Mesothelial cell of epicardium (in vitro differentiated cells): ENCODE measurements around the gene CAMTA1. TPM values are rescaled to one million over a fixed set of nuclear protein-coding genes. Genes with fewer than 3 reads are reported as not detected.

Experiments
- DNase-seq, 2 experiments: peaks; one replicate each; pipeline ENCODE4 v3.0.0; 2021; ENCODE audit warnings: low spot score in 2 of 2; ENCODE audit not compliant: unreplicated experiment in 2 of 2
- H3K27ac Mint-ChIP-seq: 2 replicates; pipeline ENCODE4 v1.8.0; 2021; ENCODE audit warnings: mixed read lengths
- H3K27me3 Mint-ChIP-seq: 2 replicates; pipeline ENCODE4 v1.8.0; 2021; ENCODE audit warnings: low read depth, mixed read lengths
- H3K36me3 Mint-ChIP-seq: 2 replicates; pipeline ENCODE4 v1.8.0; 2021; ENCODE audit warnings: mixed read lengths
- H3K4me1 Mint-ChIP-seq: 2 replicates; pipeline ENCODE4 v1.8.0; 2021; ENCODE audit warnings: mixed read lengths
- H3K4me3 Mint-ChIP-seq: 2 replicates; pipeline ENCODE4 v1.8.0; 2021; ENCODE audit warnings: mild to moderate bottlenecking, moderate library complexity, mixed read lengths
- H3K9me3 Mint-ChIP-seq: 2 replicates; pipeline ENCODE4 v1.8.0; 2021; ENCODE audit warnings: mixed read lengths
- total RNA-seq: library from RNA; stranded (reverse); gene quantifications from 3 replicates; pipeline ENCODE4 v1.2.1, GENCODE V29; 2021
- TF ChIP-seq, protein P1 (sequence below): fragments of 200-600 bp; sonication (generic); IDR thresholded peaks from one replicate; pipeline ENCODE4 v1.5.0; 2021; ENCODE audit warnings: antibody characterized with exemption; ENCODE audit not compliant: unreplicated experiment

CAMTA1 gene
- total RNA-seq, 1 donor from 2014 or later: 70.4 TPM

DNA sequence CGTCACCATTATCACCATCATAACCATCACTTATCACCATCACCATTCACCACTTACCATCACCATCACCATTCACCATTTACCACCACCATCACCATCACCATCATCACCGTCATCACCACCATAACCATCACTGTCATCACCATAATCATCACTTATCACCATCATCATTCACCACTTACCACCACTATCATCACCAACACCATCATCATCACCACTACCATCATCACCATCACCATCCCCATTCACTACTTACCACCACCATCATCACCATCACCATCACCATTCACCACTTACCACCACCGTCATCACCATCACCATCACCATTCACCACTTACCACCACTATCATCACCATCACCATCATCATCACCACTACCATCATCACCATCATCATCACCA lies 151.8 kb downstream of the CAMTA1 start:
- TF ChIP-seq, protein P1, sequence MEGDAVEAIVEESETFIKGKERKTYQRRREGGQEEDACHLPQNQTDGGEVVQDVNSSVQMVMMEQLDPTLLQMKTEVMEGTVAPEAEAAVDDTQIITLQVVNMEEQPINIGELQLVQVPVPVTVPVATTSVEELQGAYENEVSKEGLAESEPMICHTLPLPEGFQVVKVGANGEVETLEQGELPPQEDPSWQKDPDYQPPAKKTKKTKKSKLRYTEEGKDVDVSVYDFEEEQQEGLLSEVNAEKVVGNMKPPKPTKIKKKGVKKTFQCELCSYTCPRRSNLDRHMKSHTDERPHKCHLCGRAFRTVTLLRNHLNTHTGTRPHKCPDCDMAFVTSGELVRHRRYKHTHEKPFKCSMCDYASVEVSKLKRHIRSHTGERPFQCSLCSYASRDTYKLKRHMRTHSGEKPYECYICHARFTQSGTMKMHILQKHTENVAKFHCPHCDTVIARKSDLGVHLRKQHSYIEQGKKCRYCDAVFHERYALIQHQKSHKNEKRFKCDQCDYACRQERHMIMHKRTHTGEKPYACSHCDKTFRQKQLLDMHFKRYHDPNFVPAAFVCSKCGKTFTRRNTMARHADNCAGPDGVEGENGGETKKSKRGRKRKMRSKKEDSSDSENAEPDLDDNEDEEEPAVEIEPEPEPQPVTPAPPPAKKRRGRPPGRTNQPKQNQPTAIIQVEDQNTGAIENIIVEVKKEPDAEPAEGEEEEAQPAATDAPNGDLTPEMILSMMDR: no peak
- no peaks in the 10 kb centered on the region for H3K4me1 Mint-ChIP-seq
- H3K27me3 Mint-ChIP-seq: peaks cover 24% of the 10 kb centered on the region
- no peak for DNase-seq
- peaks cover 2% of the 10 kb centered on the region for H3K36me3 Mint-ChIP-seq
- H3K9me3 Mint-ChIP-seq: no peaks in the 10 kb centered on the region
- no peak overlapping the region for H3K27ac Mint-ChIP-seq
- no peak overlapping the region for H3K4me3 Mint-ChIP-seq

DNA sequence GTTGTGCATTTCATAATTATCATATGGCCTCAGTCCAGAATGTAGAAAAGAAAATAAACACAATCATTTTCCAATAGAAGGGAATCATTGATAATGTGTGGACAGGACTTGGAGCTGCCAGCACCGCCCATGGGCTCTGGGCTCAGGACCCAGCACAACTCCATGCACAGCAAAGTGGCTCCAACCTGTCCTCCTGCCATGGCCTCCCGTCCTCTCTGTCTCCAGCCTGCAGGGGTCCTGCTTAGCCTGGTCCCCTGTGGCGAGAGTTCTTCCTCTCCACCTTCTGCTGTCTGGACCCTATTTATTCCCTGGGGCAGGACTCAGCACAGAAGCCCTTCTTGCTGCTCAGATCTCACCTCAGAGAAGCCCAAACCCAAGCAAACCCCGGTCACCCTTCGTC lies 154.1 kb downstream of the CAMTA1 start:
- Mint-ChIP-seq H3K4me3 (no peak overlapping the region), H3K4me1 (no peaks in the 10 kb centered on the region), H3K27me3 (peaks cover 11% of the 10 kb centered on the region), H3K27ac (no peak overlapping the region), H3K9me3 (no peaks in the 10 kb centered on the region), H3K36me3 (peaks cover 2% of the 10 kb centered on the region)
- TF ChIP-seq, protein P1: no peak
- DNase-seq: no peak

DNA sequence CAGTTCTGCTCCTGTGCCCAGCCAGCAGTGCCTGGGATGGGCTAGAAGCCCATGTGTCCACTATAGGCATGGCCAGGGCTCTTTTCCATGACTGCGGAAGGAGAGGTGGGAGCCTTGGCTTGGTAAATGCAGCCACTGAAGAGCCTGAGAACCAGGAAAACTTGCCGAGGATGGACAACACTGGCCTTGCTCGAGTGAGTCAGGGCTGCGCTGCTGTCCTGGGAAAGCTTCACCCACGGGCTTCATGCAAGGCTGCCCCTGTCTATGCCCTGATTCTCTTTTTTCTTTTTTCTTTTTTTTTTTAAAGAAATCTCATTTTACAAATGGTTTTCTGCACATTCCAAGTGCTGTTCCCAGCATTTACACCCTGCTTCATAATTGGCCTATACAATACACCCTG lies 156.5 kb downstream of the CAMTA1 start:
- Mint-ChIP-seq H3K27me3 (peaks cover 7% of the 10 kb centered on the region), H3K4me1 (no peaks in the 10 kb centered on the region), H3K9me3 (peaks cover 5% of the 10 kb centered on the region), H3K4me3 (no peak overlapping the region), H3K36me3 (peaks cover 2% of the 10 kb centered on the region), H3K27ac (no peak overlapping the region)
- TF ChIP-seq, protein P1: no peak
- no peak for DNase-seq

- DNase-seq: no peak
- Mint-ChIP-seq H3K4me1 (no peaks in the 10 kb centered on the region), H3K4me3 (no peak overlapping the region), H3K36me3 (peaks cover 2% of the 10 kb centered on the region), H3K9me3 (peaks cover 9% of the 10 kb centered on the region), H3K27me3 (peaks cover 7% of the 10 kb centered on the region), H3K27ac (no peak overlapping the region)
- TF ChIP-seq, protein P1: no peak
Observed at GRCh38 chr1:6942990-6943389, 157.7 kb downstream of the CAMTA1 start.

- TF ChIP-seq, protein P1: no peak
- Mint-ChIP-seq H3K4me1 (peaks cover 4% of the 10 kb centered on the region), H3K27me3 (peaks cover 6% of the 10 kb centered on the region), H3K36me3 (peaks cover 2% of the 10 kb centered on the region), H3K27ac (no peak overlapping the region), H3K9me3 (peaks cover 9% of the 10 kb centered on the region), H3K4me3 (no peak overlapping the region)
- no peak for DNase-seq
Observed at GRCh38 chr1:6944434-6944833, 159.2 kb downstream of the CAMTA1 start.

GRCh38 chr1:6947952-6948351 lies 162.7 kb downstream of the CAMTA1 start:
- Mint-ChIP-seq H3K27me3 (peaks cover 2% of the 10 kb centered on the region), H3K4me1 (peaks cover 13% of the 10 kb centered on the region), H3K27ac (no peak overlapping the region), H3K4me3 (no peak overlapping the region), H3K9me3 (peaks cover 9% of the 10 kb centered on the region), H3K36me3 (no peaks in the 10 kb centered on the region)
- TF ChIP-seq, protein P1: no peak
- no peak for DNase-seq
